OCI-LY7 (cell line): ENCODE results near the gene ZNF81. TPM values are rescaled to one million over a fixed set of nuclear protein-coding genes. Genes with fewer than 3 reads are reported as not detected.
"Not testable (repeated sequence)": the region's sequence is repeated elsewhere in the genome, so short reads cannot be mapped to it uniquely, and the experiment has no call there.

Experiments
- BruUV-seq: library from RNA; stranded (reverse); fragments of 400-500 nt; replicated peaks from 2 replicates; lab custom pipeline; 2021; lab: Mats Ljungman, UMichigan
- CTCF ChIA-PET: fragments of 300-600 bp; sonication (Branson Sonifier 250); formaldehyde crosslinking; loops from one replicate; lab custom pipeline; 2022; ENCODE audit warnings: antibody characterized with exemption; ENCODE audit not compliant: unreplicated experiment; lab: Charles Lee
- POLR2A ChIA-PET: fragments of 300-600 bp; sonication (Branson Sonifier 250); formaldehyde crosslinking; loops from one replicate; lab custom pipeline; 2022; ENCODE audit warnings: antibody characterized with exemption; lab: Charles Lee
- DNase-seq: peaks from one replicate; pipeline ENCODE4 v3.0.0-alpha.2; 2015; ENCODE audit warnings: low spot score
- H2AFZ ChIP-seq: fragments of 200-600 bp; sonication (generic), shearing (Covaris generic); 2 replicates; pipeline ENCODE4 v1.6.1; 2014; ENCODE audit warnings: mild to moderate bottlenecking, antibody characterized with exemption, low read length, moderate library complexity
- H3K27ac ChIP-seq: fragments of 200-600 bp; sonication (generic); 2 replicates; pipeline ENCODE4 v1.5.1; 2014; ENCODE audit warnings: mixed run types, low read depth, mild to moderate bottlenecking, moderate library complexity, low read length, inconsistent platforms; ENCODE audit not compliant: poor library complexity, severe bottlenecking
- H3K36me3 ChIP-seq: fragments of 200-600 bp; sonication (generic); 2 replicates; pipeline ENCODE4 v1.6.1; 2014; ENCODE audit warnings: mild to moderate bottlenecking, antibody characterized with exemption, low read length, moderate library complexity, mixed read lengths; ENCODE audit not compliant: insufficient read depth
- H3K4me1 ChIP-seq: fragments of 200-600 bp; sonication (generic); 2 replicates; pipeline ENCODE4 v1.5.1; 2014; ENCODE audit warnings: mild to moderate bottlenecking, low read length; ENCODE audit not compliant: insufficient read depth, poor library complexity, severe bottlenecking
- H3K4me2 ChIP-seq: fragments of 200-600 bp; sonication (generic); 2 replicates; pipeline ENCODE4 v1.6.1; 2014; ENCODE audit warnings: mild to moderate bottlenecking, low read length
- H3K4me3 ChIP-seq: fragments of 200-600 bp; sonication (generic); 2 replicates; pipeline ENCODE4 v1.5.1; 2014; ENCODE audit warnings: mild to moderate bottlenecking, low read depth, low read length; ENCODE audit not compliant: poor library complexity, severe bottlenecking
- H3K79me2 ChIP-seq: fragments of 200-600 bp; sonication (generic); 2 replicates; pipeline ENCODE4 v1.6.1; 2016; ENCODE audit warnings: low read depth, mild to moderate bottlenecking, low read length, moderate library complexity, mixed read lengths; ENCODE audit not compliant: insufficient read depth
- H3K9me2 ChIP-seq: fragments of 200-600 bp; sonication (generic); 2 replicates; pipeline ENCODE4 v1.6.1; 2016; ENCODE audit warnings: mild to moderate bottlenecking, low read length, mixed read lengths; ENCODE audit not compliant: insufficient read depth
- H3K9me3 ChIP-seq: fragments of 200-600 bp; sonication (generic); 2 replicates; pipeline ENCODE4 v1.6.1; 2014; ENCODE audit warnings: mild to moderate bottlenecking, mixed run types, low read length, mixed read lengths
- H4K20me1 ChIP-seq: fragments of 200-600 bp; sonication (generic); 2 replicates; pipeline ENCODE4 v1.6.1; 2014; ENCODE audit warnings: mild to moderate bottlenecking, antibody characterized with exemption, low read length, moderate library complexity, mixed read lengths; ENCODE audit not compliant: insufficient read depth
- EZH2phosphoT487 ChIP-seq: fragments of 200-600 bp; sonication (generic); IDR thresholded peaks from 2 replicates; pipeline ENCODE4 v1.6.1; 2018; ENCODE audit warnings: low read depth, borderline replicate concordance, mild to moderate bottlenecking, mixed run types, antibody characterized with exemption, low read length, moderate library complexity, mixed read lengths
- intact Hi-C: fragments of 100-400 bp; cut with micrococcal nuclease; formaldehyde crosslinking; loops from one replicate; pipeline ENCODE4 v1.10.0; 2022; ENCODE audit not compliant: unreplicated experiment
- total RNA-seq, 2 experiments: library from RNA; depleted of rRNA in 1 of 2; stranded (reverse); fragments of >200 nt in 1 of 2; shearing (Covaris generic) in 1 of 2; gene quantifications; 2 replicates each; pipeline ENCODE4 v1.2.3, GENCODE V29; 2014 to 2022
- TF ChIP-seq, protein P1 (sequence below): fragments of 200-600 bp; sonication (generic); conservative IDR thresholded peaks from 2 replicates; pipeline ENCODE4 v1.5.1; 2014; ENCODE audit warnings: mild to moderate bottlenecking, antibody characterized with exemption, low read length, moderate library complexity, mixed read lengths

Gene ZNF81
- total RNA-seq, 2 experiments from 2014 or later, result 7.1 to 12.8 TPM

DNA sequence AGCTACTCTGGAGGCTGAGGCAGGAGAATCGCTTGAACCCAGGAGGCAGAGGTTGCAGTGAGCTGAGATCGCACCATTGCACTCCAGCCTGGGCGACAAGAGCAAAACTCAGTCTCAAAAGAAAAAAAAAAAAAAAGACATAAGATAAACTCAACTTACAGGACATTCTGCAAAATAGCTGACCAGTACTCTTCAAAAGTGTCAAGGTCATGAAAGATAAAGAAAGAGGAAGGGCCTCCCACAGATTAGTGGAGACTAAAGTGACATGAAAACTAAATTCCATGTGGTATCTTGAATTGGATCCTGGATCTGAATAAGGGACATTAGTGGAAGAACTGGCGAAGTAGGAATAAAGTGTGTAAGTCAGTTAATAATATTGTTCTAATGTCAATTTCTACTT lies 103.7 kb downstream of the ZNF81 start:
- no peak for DNase-seq
- no TSS peak for BruUV-seq
- Histone ChIP-seq H3K4me2 (no peak overlapping the region), H3K4me3 (no peak overlapping the region), H4K20me1 (no peaks in the 10 kb centered on the region), H3K79me2 (no peaks in the 10 kb centered on the region), H3K9me3 (peaks cover 11% of the 10 kb centered on the region; the same call in 1 of the 2 replicates), H3K4me1 (peaks cover 21% of the 10 kb centered on the region), H3K9me2 (no peaks in the 10 kb centered on the region), H3K27ac (no peak overlapping the region), H3K36me3 (peaks cover 5% of the 10 kb centered on the region; the same call in 1 of the 2 replicates), H2AFZ (no peak overlapping the region)
- CTCF ChIA-PET, result no interaction called here
- POLR2A ChIA-PET, result no interaction called here
- TF ChIP-seq, protein P1, sequence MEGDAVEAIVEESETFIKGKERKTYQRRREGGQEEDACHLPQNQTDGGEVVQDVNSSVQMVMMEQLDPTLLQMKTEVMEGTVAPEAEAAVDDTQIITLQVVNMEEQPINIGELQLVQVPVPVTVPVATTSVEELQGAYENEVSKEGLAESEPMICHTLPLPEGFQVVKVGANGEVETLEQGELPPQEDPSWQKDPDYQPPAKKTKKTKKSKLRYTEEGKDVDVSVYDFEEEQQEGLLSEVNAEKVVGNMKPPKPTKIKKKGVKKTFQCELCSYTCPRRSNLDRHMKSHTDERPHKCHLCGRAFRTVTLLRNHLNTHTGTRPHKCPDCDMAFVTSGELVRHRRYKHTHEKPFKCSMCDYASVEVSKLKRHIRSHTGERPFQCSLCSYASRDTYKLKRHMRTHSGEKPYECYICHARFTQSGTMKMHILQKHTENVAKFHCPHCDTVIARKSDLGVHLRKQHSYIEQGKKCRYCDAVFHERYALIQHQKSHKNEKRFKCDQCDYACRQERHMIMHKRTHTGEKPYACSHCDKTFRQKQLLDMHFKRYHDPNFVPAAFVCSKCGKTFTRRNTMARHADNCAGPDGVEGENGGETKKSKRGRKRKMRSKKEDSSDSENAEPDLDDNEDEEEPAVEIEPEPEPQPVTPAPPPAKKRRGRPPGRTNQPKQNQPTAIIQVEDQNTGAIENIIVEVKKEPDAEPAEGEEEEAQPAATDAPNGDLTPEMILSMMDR, result no peak
- no peak for TF ChIP-seq EZH2phosphoT487
- intact Hi-C loops, result no loop called here

DNA sequence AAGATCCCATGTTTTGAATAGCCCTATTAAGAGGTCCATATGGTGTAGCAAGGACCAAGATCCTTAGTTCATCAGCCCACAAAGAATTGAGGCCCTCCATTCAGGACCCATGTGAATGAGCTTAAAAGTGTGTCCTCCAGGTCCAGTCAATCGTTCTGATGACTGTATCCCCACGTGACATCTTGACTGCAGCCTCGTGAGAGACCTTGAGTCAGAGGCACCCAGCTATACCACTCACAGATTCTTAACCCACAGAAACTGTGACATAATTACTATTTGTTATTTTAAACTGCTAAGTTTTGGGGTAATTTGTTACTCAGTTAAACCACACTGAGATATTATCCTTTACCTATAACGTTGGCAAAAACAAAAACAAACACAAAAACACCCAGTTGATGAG lies 104.7 kb downstream of the ZNF81 start:
- Histone ChIP-seq H3K9me3 (peaks cover 11% of the 10 kb centered on the region; the same call in 1 of the 2 replicates), H3K36me3 (peaks cover 5% of the 10 kb centered on the region; the same call in 1 of the 2 replicates), H3K4me3 (no peak overlapping the region), H3K4me1 (peaks cover 13% of the 10 kb centered on the region), H3K4me2 (no peak overlapping the region), H3K27ac (no peak overlapping the region), H4K20me1 (no peaks in the 10 kb centered on the region), H3K9me2 (no peaks in the 10 kb centered on the region), H2AFZ (no peak overlapping the region), H3K79me2 (no peaks in the 10 kb centered on the region)
- POLR2A ChIA-PET, result interaction anchor here (0.7 kb wide), 1 partner anchor 24 kb away, joined by 4 read pairs; no protein-coding TSS in a partner anchor
- TF ChIP-seq EZH2phosphoT487, result no peak
- TF ChIP-seq, protein P1, result no peak
- CTCF ChIA-PET, result no interaction called here
- DNase-seq, result no peak
- no TSS peak for BruUV-seq
- intact Hi-C loops, result no loop called here

DNA sequence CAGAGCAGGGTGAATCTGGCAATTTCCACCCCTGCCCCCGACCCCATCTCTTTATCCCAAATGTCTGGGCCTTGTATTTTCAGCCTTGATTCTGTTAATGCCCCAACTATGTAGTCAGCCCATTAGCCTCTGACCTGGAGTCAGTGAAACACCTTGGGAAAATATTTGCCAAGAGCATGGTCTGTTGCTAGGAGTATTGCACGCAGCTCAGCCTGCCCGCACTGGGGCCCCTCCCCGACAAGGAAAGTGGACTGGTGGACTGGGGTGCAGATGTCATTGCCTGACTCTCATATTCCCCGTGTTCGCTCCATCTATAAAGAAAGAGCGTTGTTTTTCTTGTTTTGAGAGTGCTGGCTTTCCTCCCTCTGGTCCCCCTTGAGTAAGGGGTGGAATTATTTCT lies 118.6 kb downstream of the ZNF81 start:
- H4K20me1 ChIP-seq, H2AFZ ChIP-seq, H3K27ac ChIP-seq, H3K9me3 ChIP-seq, POLR2A ChIA-PET, intact Hi-C loops, H3K36me3 ChIP-seq, H3K9me2 ChIP-seq, H3K4me2 ChIP-seq, H3K4me1 ChIP-seq, BruUV-seq, H3K4me3 ChIP-seq, DNase-seq, H3K79me2 ChIP-seq, CTCF ChIA-PET: not testable (repeated sequence)
